Vagina (tissue), 2 donors: ENCODE data around the gene MBD5. TPM values are rescaled to one million over a fixed set of nuclear protein-coding genes. Genes with fewer than 3 reads are reported as not detected.
A peak's percentile ranks its signal among the peaks of the same experiment; 100 is the strongest.

Source experiments
- DNase-seq, 2 donors: peaks; one replicate each; pipeline ENCODE4 v3.0.0-alpha.2; 2017; ENCODE audit errors: extremely low spot score in 2 of 2
- H3K27ac ChIP-seq: fragments of 200-600 bp; sonication (generic); one replicate; pipeline ENCODE4 v1.5.1; 2019
- H3K27me3 ChIP-seq: fragments of 200-600 bp; sonication (generic); one replicate; pipeline ENCODE4 v1.5.1; 2019
- H3K36me3 ChIP-seq, 2 donors: fragments of 200-600 bp; sonication (generic); one replicate each; pipeline ENCODE4 v1.5.1; 2017 to 2019
- H3K4me1 ChIP-seq: fragments of 200-600 bp; sonication (generic); one replicate; pipeline ENCODE4 v1.5.1; 2019
- H3K4me3 ChIP-seq, 2 donors: fragments of 200-600 bp; sonication (generic); 1 replicate in 1 of 2; 2 replicates in 1 of 2; pipeline ENCODE4 v1.5.1; 2016 to 2019
- H3K9me3 ChIP-seq: fragments of 200-600 bp; sonication (generic); one replicate; pipeline ENCODE4 v1.5.1; 2019
- CTCF ChIP-seq, 3 experiments: fragments of 450-650 bp in 2 of 3; fragments of 200-600 bp in 1 of 3; sonication (generic) in 1 of 3; IDR thresholded peaks; one replicate each; pipeline ENCODE4 v1.5.1; 2017 to 2019; ENCODE audit warnings: antibody characterized with exemption in 3 of 3, mild to moderate bottlenecking in 2 of 3, moderate library complexity in 2 of 3
- POLR2A ChIP-seq, 2 donors: fragments of 450-650 bp; IDR thresholded peaks; one replicate each; pipeline ENCODE4 v1.6.1; 2017; ENCODE audit warnings: antibody characterized with exemption in 2 of 2, mild to moderate bottlenecking in 2 of 2, moderate library complexity in 2 of 2
- POLR2AphosphoS5 ChIP-seq, 2 donors: sonication (generic); formaldehyde crosslinking; IDR thresholded peaks; one replicate each; pipeline ENCODE4 v1.9.0; 2017; ENCODE audit warnings: antibody characterized with exemption in 2 of 2, mild to moderate bottlenecking in 2 of 2, low read depth in 1 of 2; ENCODE audit not compliant: insufficient read depth in 1 of 2
- intact Hi-C: fragments of 100-400 bp; cut with DNase I; formaldehyde crosslinking; loops from one replicate; pipeline ENCODE4 v1.15.1; 2023
- total RNA-seq: library from RNA; depleted of rRNA; stranded (reverse); fragments of >200 nt; gene quantifications from one replicate; pipeline ENCODE4 v1.2.3, GENCODE V29; 2016

MBD5 gene
- total RNA-seq, 1 donor from 2014 or later: 32.7 TPM

- H3K9me3 ChIP-seq: no peaks in the 10 kb centered on the region
- H3K27me3 ChIP-seq: no peaks in the 10 kb centered on the region
- peak; percentile 99 for DNase-seq
- peak within 1 kb of the TSS; percentile 87 to 94 for H3K4me3 ChIP-seq
- intact Hi-C loops: no loop called here
- TF ChIP-seq CTCF (IDR thresholded peaks at IDR 0.05) (peak in 1 of 3 experiments; percentile 29), POLR2A (IDR thresholded peaks at IDR 0.05) (no peak), POLR2AphosphoS5 (IDR thresholded peaks at IDR 0.05; ENCODE audit: insufficient read depth in 1 of 2, low read depth in 1 of 2) (peak; percentile 83 to 90)
- peak within 1 kb of the TSS; percentile 93 for H3K27ac ChIP-seq
- peaks cover 50% of the 10 kb centered on the region for H3K4me1 ChIP-seq
- no peaks in the 10 kb centered on the region for H3K36me3 ChIP-seq
Observed at GRCh38 chr2:148020111-148021058, 506 bp upstream of the MBD5 start, which contains the start of gene ORC4. Gene ORC4, minus strand, starts transcription at chr2:148020737. Its CDS starts 44,779 bp downstream, at chr2:147975958.

- H3K4me1 ChIP-seq: peaks cover 50% of the 10 kb centered on the region
- H3K9me3 ChIP-seq: no peaks in the 10 kb centered on the region
- no peaks in the 10 kb centered on the region for H3K27me3 ChIP-seq
- H3K4me3 ChIP-seq: peak overlapping the region; percentile 87 to 94
- TF ChIP-seq POLR2A (IDR thresholded peaks at IDR 0.05) (no peak), POLR2AphosphoS5 (IDR thresholded peaks at IDR 0.05; ENCODE audit: insufficient read depth in 1 of 2, low read depth in 1 of 2) (no peak)
- H3K36me3 ChIP-seq: no peaks in the 10 kb centered on the region
- DNase-seq: no peak
- intact Hi-C loops: no loop called here
- H3K27ac ChIP-seq: peak overlapping the region; percentile 93
Observed at GRCh38 chr2:148021886-148022285, 995 bp downstream of the MBD5 start.

- Histone ChIP-seq H3K4me3 (peak overlapping the region in 1 of 2 donors; percentile 94), H3K4me1 (peaks cover 50% of the 10 kb centered on the region), H3K36me3 (no peaks in the 10 kb centered on the region), H3K27ac (no peak overlapping the region), H3K9me3 (no peaks in the 10 kb centered on the region), H3K27me3 (no peaks in the 10 kb centered on the region)
- TF ChIP-seq CTCF (IDR thresholded peaks at IDR 0.05) (no peak), POLR2A (IDR thresholded peaks at IDR 0.05) (no peak)
- intact Hi-C loops: no loop called here
- DNase-seq: no peak
Observed at GRCh38 chr2:148022351-148022750, 1.5 kb downstream of the MBD5 start.

- TF ChIP-seq CTCF (IDR thresholded peaks at IDR 0.05) (no peak), POLR2AphosphoS5 (IDR thresholded peaks at IDR 0.05; ENCODE audit: insufficient read depth in 1 of 2, low read depth in 1 of 2) (no peak), POLR2A (IDR thresholded peaks at IDR 0.05) (no peak)
- DNase-seq: no peak
- Histone ChIP-seq H3K4me1 (peaks cover 50% of the 10 kb centered on the region), H3K9me3 (no peaks in the 10 kb centered on the region), H3K4me3 (no peak overlapping the region), H3K27ac (no peak overlapping the region), H3K27me3 (no peaks in the 10 kb centered on the region), H3K36me3 (no peaks in the 10 kb centered on the region)
- intact Hi-C loops: no loop called here
Observed at GRCh38 chr2:148022882-148023281, 2.0 kb downstream of the MBD5 start.

- H3K4me1 ChIP-seq: peaks cover 48% of the 10 kb centered on the region
Observed at GRCh38 chr2:148023861-148024260, 3.0 kb downstream of the MBD5 start.

More at GRCh38 chr2:148023861-148024260, 3.0 kb downstream of the MBD5 start:
- Histone ChIP-seq H3K9me3 (no peaks in the 10 kb centered on the region), H3K4me3 (no peak overlapping the region), H3K27ac (no peak overlapping the region), H3K27me3 (no peaks in the 10 kb centered on the region), H3K36me3 (no peaks in the 10 kb centered on the region)
- intact Hi-C loops: no loop called here
- no peak for DNase-seq
- TF ChIP-seq POLR2AphosphoS5 (IDR thresholded peaks at IDR 0.05; ENCODE audit: insufficient read depth in 1 of 2, low read depth in 1 of 2) (no peak), CTCF (IDR thresholded peaks at IDR 0.05) (no peak), POLR2A (IDR thresholded peaks at IDR 0.05) (no peak)
